Measurements from ENCODE around the gene B4GALNT1. TPM values are rescaled to one million over a fixed set of nuclear protein-coding genes. Genes with fewer than 3 reads are reported as not detected.

The B4GALNT1 gene
- total and polyA plus RNA-seq, 10 donors: 0.39 to 2.2 (median 0.88) TPM

- H3K9me3 ChIP-seq: no peaks in the 10 kb centered on the region
- H3K4me3 ChIP-seq: no peak overlapping the region
- intact Hi-C loops (cut with DNase I; ENCODE audit: low total_unique reads): loop anchor here (5.0 kb wide), 1 partner anchor 40 kb away; no protein-coding TSS in a partner anchor
- H3K27ac ChIP-seq: no peak overlapping the region
- no peak for DNase-seq
- H3K36me3 ChIP-seq: no peaks in the 10 kb centered on the region
- no peak for TF ChIP-seq POLR2A (IDR thresholded peaks at IDR 0.05)
- no peak for TF ChIP-seq POLR2AphosphoS5 (IDR thresholded peaks at IDR 0.05)
- TF ChIP-seq, protein P1, sequence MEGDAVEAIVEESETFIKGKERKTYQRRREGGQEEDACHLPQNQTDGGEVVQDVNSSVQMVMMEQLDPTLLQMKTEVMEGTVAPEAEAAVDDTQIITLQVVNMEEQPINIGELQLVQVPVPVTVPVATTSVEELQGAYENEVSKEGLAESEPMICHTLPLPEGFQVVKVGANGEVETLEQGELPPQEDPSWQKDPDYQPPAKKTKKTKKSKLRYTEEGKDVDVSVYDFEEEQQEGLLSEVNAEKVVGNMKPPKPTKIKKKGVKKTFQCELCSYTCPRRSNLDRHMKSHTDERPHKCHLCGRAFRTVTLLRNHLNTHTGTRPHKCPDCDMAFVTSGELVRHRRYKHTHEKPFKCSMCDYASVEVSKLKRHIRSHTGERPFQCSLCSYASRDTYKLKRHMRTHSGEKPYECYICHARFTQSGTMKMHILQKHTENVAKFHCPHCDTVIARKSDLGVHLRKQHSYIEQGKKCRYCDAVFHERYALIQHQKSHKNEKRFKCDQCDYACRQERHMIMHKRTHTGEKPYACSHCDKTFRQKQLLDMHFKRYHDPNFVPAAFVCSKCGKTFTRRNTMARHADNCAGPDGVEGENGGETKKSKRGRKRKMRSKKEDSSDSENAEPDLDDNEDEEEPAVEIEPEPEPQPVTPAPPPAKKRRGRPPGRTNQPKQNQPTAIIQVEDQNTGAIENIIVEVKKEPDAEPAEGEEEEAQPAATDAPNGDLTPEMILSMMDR (IDR thresholded peaks at IDR 0.05 in 8 of 11, conservative IDR thresholded peaks at IDR 0.05 in 3 of 11): no peak
- peaks cover 9 to 100% (median 83%) of the 10 kb centered on the region in 7 donors for H3K27me3 ChIP-seq (replicated peaks in 1 of 7)
- peaks cover 18 to 41% (median 34%) of the 10 kb centered on the region in 6 donors for H3K4me1 ChIP-seq
- 75 to 83% (median 78%) methylated on average over 9 of the region's 9 CpGs for WGBS, 5 donors
Observed at GRCh38 chr12:57622293-57623245, 10.4 kb downstream of the B4GALNT1 start.

DNA sequence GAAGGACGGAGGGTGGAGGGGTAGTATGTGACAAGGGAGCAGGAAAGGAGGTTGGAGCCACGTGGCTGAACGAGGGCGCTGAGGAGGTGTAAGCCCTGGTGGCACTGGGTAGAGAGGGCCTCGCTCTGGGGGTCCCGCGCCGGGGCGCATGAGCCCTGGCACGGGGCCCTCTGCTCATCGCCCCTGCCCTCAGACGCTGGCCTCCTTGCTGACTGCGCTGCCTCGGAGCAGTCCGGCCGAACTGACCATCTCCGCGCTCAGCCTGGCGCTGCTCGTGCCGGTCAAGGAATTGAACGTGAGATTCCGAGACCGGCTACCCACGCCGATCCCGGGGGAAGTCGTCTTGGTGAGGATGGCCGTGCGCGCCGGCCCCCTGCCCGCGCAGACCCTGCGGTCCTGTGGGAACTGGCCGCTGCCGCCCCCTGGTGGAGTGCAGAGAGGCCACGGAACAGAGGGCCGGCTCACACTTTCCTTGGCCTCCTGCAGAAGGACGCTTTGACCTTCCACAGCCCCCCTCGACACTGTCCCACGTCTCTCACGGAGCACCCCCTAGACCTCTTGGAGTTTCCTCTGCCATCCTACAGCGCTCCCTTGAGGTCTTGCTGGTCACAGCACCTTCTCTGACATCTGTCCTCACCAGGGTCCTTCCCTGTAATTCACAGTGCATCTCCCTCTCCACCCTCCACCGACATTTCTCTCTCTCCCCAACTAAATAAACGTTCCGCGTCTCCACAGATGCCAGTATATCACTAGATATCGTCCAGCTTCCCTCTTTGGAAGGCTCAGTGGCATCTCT, 11.3 kb downstream of the B4GALNT1 start:
- intact Hi-C loops (cut with DNase I; ENCODE audit: low total_unique reads): loop anchor here (5.0 kb wide), 1 partner anchor 39 kb away; no protein-coding TSS in a partner anchor
- 2 to 3% (median 2%) methylated on average over 24 to 49 of the region's 49 CpGs for WGBS, 5 donors
- Histone ChIP-seq H3K4me3 (peak overlapping the region; percentile 5 to 67 (median 36)), H3K27ac (no peak overlapping the region), H3K9me3 (no peaks in the 10 kb centered on the region), H3K4me1 (peaks cover 18 to 35% (median 28%) of the 10 kb centered on the region in 6 donors), H3K36me3 (no peaks in the 10 kb centered on the region), H3K27me3 (replicated peaks in 1 of 7) (peaks cover 7 to 100% (median 76%) of the 10 kb centered on the region in 7 donors)
- TF ChIP-seq, protein P1 (IDR thresholded peaks at IDR 0.05 in 8 of 11, conservative IDR thresholded peaks at IDR 0.05 in 3 of 11): peak; percentile 40 to 92 (median 86)
- TF ChIP-seq POLR2A (IDR thresholded peaks at IDR 0.05) (no peak), POLR2AphosphoS5 (IDR thresholded peaks at IDR 0.05) (peak in 2 of 3 donors; percentile 32 to 59)
- peak; percentile 88 for DNase-seq

DNA sequence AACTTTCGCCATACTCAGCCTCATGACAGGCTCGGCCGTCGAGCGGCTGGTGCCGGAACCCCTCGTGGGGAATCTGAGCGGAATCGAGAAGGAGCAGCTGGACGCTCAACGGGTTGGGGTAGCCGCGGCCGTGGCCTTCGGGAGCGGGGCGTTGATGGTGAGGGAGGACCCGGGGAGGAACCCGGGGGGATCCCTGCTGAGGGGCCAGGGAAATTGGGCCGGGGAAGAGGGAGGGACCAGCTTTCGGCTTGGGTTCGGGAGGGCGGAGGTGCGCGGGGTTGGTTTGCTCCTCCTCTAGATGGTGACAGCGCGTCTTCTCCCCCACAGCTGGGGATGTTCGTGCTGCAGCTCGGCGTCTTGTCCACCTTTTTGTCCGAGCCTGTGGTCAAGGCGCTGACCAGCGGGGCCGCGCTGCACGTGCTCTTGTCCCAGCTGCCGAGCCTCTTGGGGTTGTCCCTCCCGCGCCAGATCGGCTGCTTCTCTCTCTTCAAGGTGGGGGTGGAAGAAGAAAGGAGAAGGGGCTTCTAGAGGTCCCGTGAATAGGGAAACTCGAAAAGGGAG, 12.0 kb downstream of the B4GALNT1 start:
- peaks cover 7 to 100% (median 70%) of the 10 kb centered on the region in 7 donors for H3K27me3 ChIP-seq (replicated peaks in 1 of 7)
- peak overlapping the region; percentile 5 to 67 (median 36) for H3K4me3 ChIP-seq
- intact Hi-C loops (cut with DNase I; ENCODE audit: low total_unique reads): loop anchor here (5.0 kb wide), 1 partner anchor 39 kb away; no protein-coding TSS in a partner anchor
- peak in 2 of 3 donors; percentile 11 to 23 for TF ChIP-seq POLR2AphosphoS5 (IDR thresholded peaks at IDR 0.05)
- TF ChIP-seq POLR2A (IDR thresholded peaks at IDR 0.05): no peak
- H3K36me3 ChIP-seq: peaks cover 0 to 3% (median 0%) of the 10 kb centered on the region in 6 donors
- WGBS, 5 donors: 1 to 4% (median 3%) methylated on average over 35 to 42 of the region's 42 CpGs
- no peaks in the 10 kb centered on the region for H3K9me3 ChIP-seq
- no peak for DNase-seq
- H3K4me1 ChIP-seq: peaks cover 18 to 35% (median 28%) of the 10 kb centered on the region in 6 donors
- no peak overlapping the region for H3K27ac ChIP-seq
